Endothelial cell of umbilical vein (primary cell): ENCODE measurements around the gene ERBB4. TPM values are rescaled to one million over a fixed set of nuclear protein-coding genes. Genes with fewer than 3 reads are reported as not detected.

ENCODE experiments used
- BruUV-seq: library from RNA; stranded (reverse); fragments of 400-500 nt; replicated peaks from 2 replicates; lab custom pipeline; 2021; lab: Mats Ljungman, UMichigan
- CTCF ChIA-PET: fragments of 300-600, 350-600 bp; sonication (Branson Sonifier 250); formaldehyde crosslinking; loops from one replicate; lab custom pipeline; 2021; ENCODE audit warnings: antibody characterized with exemption, inconsistent platforms; lab: Charles Lee
- POLR2A ChIA-PET: fragments of 300-600, 350-600 bp; sonication (Branson Sonifier 250); formaldehyde crosslinking; loops from one replicate; lab custom pipeline; 2021; ENCODE audit warnings: antibody characterized with exemption, inconsistent platforms; lab: Charles Lee
- DNase-seq: peaks from one replicate; pipeline ENCODE4 v3.0.0-alpha.2; 2011; ENCODE audit warnings: low read depth, low spot score
- FAIRE-seq: peaks from 2 replicates; lab custom pipeline; 2011; peaks lifted over from hg19 to GRCh38; lab: Jason Lieb, UNC
- H2AFZ ChIP-seq: 2 replicates; pipeline ENCODE4 v1.6.0; 2012; ENCODE audit warnings: low read depth, low read length, control low read depth, inconsistent platforms
- H3K27ac ChIP-seq: 2 replicates; pipeline ENCODE4 v1.5.1; 2011; ENCODE audit warnings: low read depth, mild to moderate bottlenecking, control low read depth, low read length, moderate library complexity; ENCODE audit not compliant: insufficient read depth
- H3K27me3 ChIP-seq, 2 experiments: 2 replicates each; pipeline versions ENCODE4 v1.6.0 to v1.6.1; 2011; ENCODE audit warnings: low read length in 2 of 2, mixed read lengths in 1 of 2; ENCODE audit not compliant: control insufficient read depth in 2 of 2, insufficient read depth in 2 of 2
- H3K36me3 ChIP-seq, 2 experiments: 2 replicates in 1 of 2; 3 replicates in 1 of 2; pipeline ENCODE4 v1.5.1; 2011; ENCODE audit warnings: low read length in 2 of 2, mild to moderate bottlenecking in 1 of 2, moderate library complexity in 1 of 2; ENCODE audit not compliant: control insufficient read depth in 2 of 2, insufficient read depth in 2 of 2; ENCODE audit errors: extremely low read depth in 1 of 2
- H3K4me1 ChIP-seq: 3 replicates; pipeline ENCODE4 v1.5.1; 2011; ENCODE audit warnings: mild to moderate bottlenecking, low read length; ENCODE audit not compliant: control insufficient read depth, insufficient read depth; ENCODE audit errors: extremely low read depth
- H3K4me2 ChIP-seq: 2 replicates; pipeline ENCODE4 v1.6.1; 2011; ENCODE audit warnings: low read length, control low read depth, mixed read lengths; ENCODE audit not compliant: insufficient read depth
- H3K4me3 ChIP-seq, 3 experiments: fragments of 200-600 bp in 1 of 3; sonication (generic), shearing (Covaris generic) in 1 of 3; replicated peaks in 1 of 3; 2 replicates each; pipeline ENCODE4 v1.5.1; 2011 to 2016; ENCODE audit warnings: control low read depth in 3 of 3, low read length in 3 of 3, mild to moderate bottlenecking in 2 of 3, inconsistent platforms in 1 of 3, low read depth in 1 of 3, moderate library complexity in 1 of 3; ENCODE audit not compliant: insufficient read depth in 1 of 3
- H3K79me2 ChIP-seq: 2 replicates; pipeline ENCODE4 v1.6.0; 2012; ENCODE audit warnings: low read length, inconsistent platforms; ENCODE audit not compliant: control insufficient read depth, insufficient read depth
- H3K9ac ChIP-seq: replicated peaks from 2 replicates; pipeline ENCODE3; 2011; ENCODE audit warnings: low read length, control low read depth; ENCODE audit not compliant: insufficient read depth; ENCODE audit errors: extremely low read depth
- H3K9me1 ChIP-seq: replicated peaks from 3 replicates; pipeline ENCODE4 v1.6.0; 2011; ENCODE audit warnings: mild to moderate bottlenecking, low read length; ENCODE audit not compliant: control insufficient read depth, insufficient read depth; ENCODE audit errors: extremely low read depth
- H3K9me3 ChIP-seq: replicated peaks from 2 replicates; pipeline ENCODE4 v1.5.1; 2012; ENCODE audit warnings: low read length, inconsistent platforms; ENCODE audit not compliant: control insufficient read depth, insufficient read depth
- H4K20me1 ChIP-seq: replicated peaks from 2 replicates; pipeline ENCODE3; 2011; ENCODE audit warnings: mild to moderate bottlenecking, low read length; ENCODE audit not compliant: control insufficient read depth, insufficient read depth; ENCODE audit errors: extremely low read depth
- CTCF ChIP-seq, 2 donors: IDR thresholded peaks; 1 replicate in 1 of 2; 2 replicates in 1 of 2; pipeline ENCODE4 v1.5.1; 2011; ENCODE audit warnings: low read length in 2 of 2, mild to moderate bottlenecking in 2 of 2, moderate library complexity in 2 of 2, control low read depth in 1 of 2, inconsistent platforms in 1 of 2, low read depth in 1 of 2; ENCODE audit not compliant: insufficient read depth in 1 of 2; ENCODE audit errors: extremely low read depth in 1 of 2
- EZH2 ChIP-seq: IDR thresholded peaks from 2 replicates; pipeline ENCODE4 v1.6.1; 2012; ENCODE audit warnings: borderline replicate concordance, low read depth, mild to moderate bottlenecking, moderate library complexity, low read length, inconsistent platforms; ENCODE audit not compliant: severe bottlenecking
- FOS ChIP-seq: IDR thresholded peaks from 2 replicates; pipeline ENCODE4 v1.6.1; 2011; ENCODE audit warnings: mild to moderate bottlenecking, low read length, moderate library complexity, borderline replicate concordance; ENCODE audit not compliant: insufficient read depth
- GATA2 ChIP-seq: IDR thresholded peaks from 2 replicates; pipeline ENCODE4 v1.7.0; 2011; ENCODE audit warnings: low read depth, mild to moderate bottlenecking, moderate library complexity, mixed read lengths, low read length; ENCODE audit not compliant: insufficient read length, insufficient read depth
- JUN ChIP-seq: IDR thresholded peaks from 2 replicates; pipeline ENCODE4 v1.6.1; 2011; ENCODE audit warnings: borderline replicate concordance, low read depth; ENCODE audit not compliant: insufficient read length, insufficient read depth
- MYC ChIP-seq: IDR thresholded peaks from one replicate; pipeline ENCODE4 v1.6.1; 2011; ENCODE audit warnings: mild to moderate bottlenecking, low read depth, low read length
- POLR2A ChIP-seq: IDR thresholded peaks from 2 replicates; pipeline ENCODE4 v1.6.1; 2012; ENCODE audit warnings: low read depth, mild to moderate bottlenecking, control low read depth, low read length
- POLR2AphosphoS5 ChIP-seq: IDR thresholded peaks from 2 replicates; pipeline ENCODE4 v1.6.1; 2012; ENCODE audit warnings: low read depth, mild to moderate bottlenecking, control low read depth, low read length, moderate library complexity; ENCODE audit not compliant: insufficient read depth
- dilution Hi-C: fragments of 300-500 bp; cut with MboI; formaldehyde crosslinking; loops from one replicate; pipeline ENCODE4 v1.15.0; 2019; ENCODE audit warnings: low sequenced_read_pairs; ENCODE audit not compliant: extremely low pct_ligation_motif_present
- intact Hi-C: fragments of 100-400 bp; cut with micrococcal nuclease; formaldehyde crosslinking; loops from one replicate; pipeline ENCODE4 v1.10.0; 2022
- polyA plus RNA-seq, 4 experiments: library from polyadenylated mRNA; depleted of rRNA in 3 of 4; stranded (reverse) in 3 of 4; unstranded in 1 of 4; fragments of >200 nt; gene quantifications; 2 replicates each; pipeline versions ENCODE4 v1.2.1 to v1.2.3, GENCODE V29; 2011 to 2012; ENCODE audit warnings: missing spikeins in 1 of 4
- total RNA-seq: library from RNA; stranded (reverse); gene quantifications from 2 replicates; pipeline ENCODE4 v1.2.3, GENCODE V29; 2021
- TF ChIP-seq, protein P1 (sequence below): IDR thresholded peaks from 2 replicates; pipeline ENCODE4 v1.6.1; 2011; ENCODE audit not compliant: insufficient read depth, insufficient read length

The ERBB4 gene
- total and polyA plus RNA-seq, 2 donors (not counting 3 experiments of a cell fraction or from before 2014, with no cell fraction given) = 0.01 to 0.27 TPM

- TF ChIP-seq MYC = no peak
- no peak for TF ChIP-seq EZH2
- no peak for TF ChIP-seq GATA2
- no peak for TF ChIP-seq CTCF (IDR thresholded peaks at IDR 0.05; ENCODE audit: extremely low read depth in 1 of 2, insufficient read depth in 1 of 2, low read depth in 1 of 2, low read length in 2 of 2)
- no peak for TF ChIP-seq POLR2AphosphoS5
- no peak for TF ChIP-seq JUN
- TF ChIP-seq FOS = no peak
- no peak for TF ChIP-seq POLR2A
- TF ChIP-seq, protein P1, sequence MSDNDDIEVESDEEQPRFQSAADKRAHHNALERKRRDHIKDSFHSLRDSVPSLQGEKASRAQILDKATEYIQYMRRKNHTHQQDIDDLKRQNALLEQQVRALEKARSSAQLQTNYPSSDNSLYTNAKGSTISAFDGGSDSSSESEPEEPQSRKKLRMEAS = no peak
- Histone ChIP-seq H4K20me1 (no peaks in the 10 kb centered on the region), H3K27me3 (no peaks in the 10 kb centered on the region), H2AFZ (no peak overlapping the region), H3K4me3 (no peak overlapping the region), H3K9me3 (no peaks in the 10 kb centered on the region), H3K9ac (no peak overlapping the region), H3K36me3 (no peaks in the 10 kb centered on the region), H3K27ac (no peak overlapping the region), H3K4me1 (no peaks in the 10 kb centered on the region), H3K79me2 (no peaks in the 10 kb centered on the region), H3K4me2 (no peak overlapping the region), H3K9me1 (no peaks in the 10 kb centered on the region)
- intact Hi-C loops = no loop called here
- no TSS peak for BruUV-seq
- POLR2A ChIA-PET = no interaction called here
- no peak for DNase-seq
- CTCF ChIA-PET = interaction anchor here (1.0 kb wide), 1 partner anchor 22 kb away, joined by 3 read pairs; no protein-coding TSS in a partner anchor
- no peak for FAIRE-seq
- dilution Hi-C loops = no loop called here
These were observed 153.4 kb downstream of the ERBB4 start for GRCh38 chr2:212385241-212385640.
